NB4 (cell line): Measurements from ENCODE around the gene MBOAT2.

Experiments
- DNase-seq: peaks from one replicate; pipeline ENCODE4 v3.0.0; 2010; ENCODE audit warnings: low read depth
- H3K4me3 ChIP-seq: one replicate; pipeline ENCODE4 v1.5.1; 2011; ENCODE audit warnings: mild to moderate bottlenecking, low read depth, low read length, moderate library complexity
- MAX ChIP-seq: IDR thresholded peaks from 2 replicates; pipeline ENCODE4 v1.6.1; 2011; ENCODE audit warnings: low read depth, low read length
- MYC ChIP-seq: IDR thresholded peaks from 2 replicates; pipeline ENCODE4 v1.6.1; 2011; ENCODE audit warnings: low read depth, low read length
- POLR2A ChIP-seq: IDR thresholded peaks from 2 replicates; pipeline ENCODE4 v1.6.1; 2011; ENCODE audit warnings: mild to moderate bottlenecking; ENCODE audit not compliant: insufficient read length; ENCODE audit errors: extremely low read depth
- TF ChIP-seq, protein P1 (sequence below): IDR thresholded peaks from one replicate; pipeline ENCODE4 v1.5.1; 2012; ENCODE audit warnings: low read depth, low read length

MBOAT2 gene

GRCh38 chr2:8822218-8822617, 181.3 kb downstream of the MBOAT2 start:
- peak; percentile 66 for DNase-seq
- H3K4me3 ChIP-seq = no peak overlapping the region
- TF ChIP-seq MYC (no peak), MAX (no peak), POLR2A (no peak)
- TF ChIP-seq, protein P1, sequence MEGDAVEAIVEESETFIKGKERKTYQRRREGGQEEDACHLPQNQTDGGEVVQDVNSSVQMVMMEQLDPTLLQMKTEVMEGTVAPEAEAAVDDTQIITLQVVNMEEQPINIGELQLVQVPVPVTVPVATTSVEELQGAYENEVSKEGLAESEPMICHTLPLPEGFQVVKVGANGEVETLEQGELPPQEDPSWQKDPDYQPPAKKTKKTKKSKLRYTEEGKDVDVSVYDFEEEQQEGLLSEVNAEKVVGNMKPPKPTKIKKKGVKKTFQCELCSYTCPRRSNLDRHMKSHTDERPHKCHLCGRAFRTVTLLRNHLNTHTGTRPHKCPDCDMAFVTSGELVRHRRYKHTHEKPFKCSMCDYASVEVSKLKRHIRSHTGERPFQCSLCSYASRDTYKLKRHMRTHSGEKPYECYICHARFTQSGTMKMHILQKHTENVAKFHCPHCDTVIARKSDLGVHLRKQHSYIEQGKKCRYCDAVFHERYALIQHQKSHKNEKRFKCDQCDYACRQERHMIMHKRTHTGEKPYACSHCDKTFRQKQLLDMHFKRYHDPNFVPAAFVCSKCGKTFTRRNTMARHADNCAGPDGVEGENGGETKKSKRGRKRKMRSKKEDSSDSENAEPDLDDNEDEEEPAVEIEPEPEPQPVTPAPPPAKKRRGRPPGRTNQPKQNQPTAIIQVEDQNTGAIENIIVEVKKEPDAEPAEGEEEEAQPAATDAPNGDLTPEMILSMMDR = no peak

GRCh38 chr2:8821276-8822217, 181.9 kb downstream of the MBOAT2 start:
- H3K4me3 ChIP-seq = no peak overlapping the region
- DNase-seq = peak; percentile 79
- TF ChIP-seq MAX (no peak), POLR2A (no peak), MYC (no peak)
- TF ChIP-seq, protein P1 = no peak

GRCh38 chr2:8819948-8820347, 183.5 kb downstream of the MBOAT2 start:
- no peak overlapping the region for H3K4me3 ChIP-seq
- DNase-seq = no peak
- TF ChIP-seq MYC (no peak), MAX (no peak), POLR2A (no peak)
- TF ChIP-seq, protein P1 = no peak

- no peak for DNase-seq
- TF ChIP-seq MAX (no peak), MYC (no peak), POLR2A (no peak)
- TF ChIP-seq, protein P1 = no peak
- H3K4me3 ChIP-seq = no peak overlapping the region
These were observed 184.3 kb downstream of the MBOAT2 start for GRCh38 chr2:8819194-8819593.

DNA sequence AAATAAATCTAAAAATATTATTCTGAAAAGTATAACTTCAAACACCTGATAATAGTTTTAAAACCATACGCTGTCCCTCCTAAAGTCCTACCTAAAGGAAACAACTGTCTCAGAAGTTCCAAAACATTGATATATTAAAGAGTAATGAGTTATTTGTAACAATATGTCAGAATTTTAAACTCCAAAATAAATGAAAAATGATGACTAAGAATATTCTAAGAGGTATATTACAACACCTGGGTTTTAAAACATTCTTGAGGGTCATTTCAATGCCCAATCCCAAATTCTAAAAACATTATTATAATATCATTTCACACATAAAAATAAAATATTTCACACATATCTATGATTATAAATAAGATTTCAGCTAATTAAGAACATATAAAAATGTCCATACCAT, 186.3 kb downstream of the MBOAT2 start:
- TF ChIP-seq MYC = no peak
- TF ChIP-seq, protein P1 = no peak
- no peak for TF ChIP-seq MAX
- DNase-seq = no peak
- no peak overlapping the region for H3K4me3 ChIP-seq
